ENCODE data around the gene GP5. TPM values are rescaled to one million over a fixed set of nuclear protein-coding genes. Genes with fewer than 3 reads are reported as not detected.

GP5 gene
- total RNA-seq, 1 experiment from 2014 or later = not detected

DNA sequence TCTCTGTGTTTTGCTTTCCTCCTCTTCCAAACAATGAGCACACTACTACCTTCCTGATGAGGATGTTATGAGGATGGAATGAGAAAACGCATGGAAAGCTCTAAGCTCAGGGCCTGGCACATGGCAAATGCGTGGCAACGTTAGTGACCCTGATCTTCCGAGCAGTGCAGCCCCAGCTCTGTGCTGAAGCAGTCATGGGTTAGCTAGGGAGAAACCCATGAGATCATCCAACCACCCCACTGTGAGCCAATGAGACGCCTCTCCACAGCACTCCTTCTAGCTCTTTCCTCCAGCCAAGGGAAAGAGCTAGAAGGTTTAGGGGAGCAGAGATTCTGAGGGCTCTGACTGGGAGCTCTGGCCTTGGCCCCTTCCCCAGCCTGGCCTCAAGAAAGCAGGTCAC lies 52.4 kb downstream of the GP5 start:
- POLR2A ChIA-PET (ENCODE audit: unreplicated experiment) = no interaction called here
- no peaks in the 10 kb centered on the region for H3K36me3 ChIP-seq (ENCODE audit: low read depth)
- H3K4me2 ChIP-seq = no peak overlapping the region
- H3K9me3 ChIP-seq (ENCODE audit: insufficient read depth, low read depth) = no peaks in the 10 kb centered on the region
- BruUV-seq (replicated peaks) = no TSS peak
- no peak overlapping the region for H3K4me3 ChIP-seq
- H3K27me3 ChIP-seq (ENCODE audit: insufficient read depth, low read depth) = no peaks in the 10 kb centered on the region
- H4K20me1 ChIP-seq (ENCODE audit: insufficient read depth) = no peaks in the 10 kb centered on the region
- H2AFZ ChIP-seq = no peak overlapping the region
- intact Hi-C loops (cut with micrococcal nuclease; ENCODE audit: unreplicated experiment) = no loop called here
- no peaks in the 10 kb centered on the region for H3K9me2 ChIP-seq (ENCODE audit: insufficient read depth)
- H3K27ac ChIP-seq = no peak overlapping the region
- DNase-seq = no peak
- no peaks in the 10 kb centered on the region for H3K4me1 ChIP-seq (replicated peaks; ENCODE audit: insufficient read depth)
- CTCF ChIA-PET = no interaction called here
- no peak for TF ChIP-seq EZH2 (IDR thresholded peaks at IDR 0.05; ENCODE audit: low read depth)
- H3K79me2 ChIP-seq (ENCODE audit: low read depth) = no peaks in the 10 kb centered on the region
- peaks cover 8% of the 10 kb centered on the region for H3F3A ChIP-seq (ENCODE audit: insufficient read depth, low read depth)

DNA sequence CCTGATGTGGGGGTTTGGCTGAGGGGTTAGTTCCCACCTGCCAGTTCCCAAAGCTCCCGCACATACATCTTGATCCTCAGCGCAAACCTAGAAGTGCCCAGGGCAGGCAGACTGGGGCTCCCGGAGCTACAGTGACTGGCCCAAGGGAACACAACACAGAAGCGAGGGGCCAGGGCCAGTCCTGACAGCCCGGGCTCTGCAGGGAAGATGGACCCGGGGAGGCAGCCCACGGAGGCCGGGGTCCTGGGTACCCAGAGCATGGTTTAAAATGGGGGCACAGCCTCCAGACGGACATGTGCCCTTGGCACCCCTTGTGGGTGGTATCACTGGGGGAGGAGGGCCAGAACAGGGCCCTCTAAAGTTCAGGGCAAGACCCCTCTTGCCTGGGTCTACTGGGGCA lies 53.0 kb downstream of the GP5 start:
- Histone ChIP-seq H3K9me3 (ENCODE audit: insufficient read depth, low read depth) (no peaks in the 10 kb centered on the region), H3K9me2 (ENCODE audit: insufficient read depth) (no peaks in the 10 kb centered on the region), H3F3A (ENCODE audit: insufficient read depth, low read depth) (peaks cover 8% of the 10 kb centered on the region), H3K27ac (no peak overlapping the region), H3K27me3 (ENCODE audit: insufficient read depth, low read depth) (no peaks in the 10 kb centered on the region), H3K79me2 (ENCODE audit: low read depth) (no peaks in the 10 kb centered on the region), H3K4me3 (no peak overlapping the region), H2AFZ (no peak overlapping the region), H3K36me3 (ENCODE audit: low read depth) (no peaks in the 10 kb centered on the region), H3K4me1 (replicated peaks; ENCODE audit: insufficient read depth) (no peaks in the 10 kb centered on the region), H3K4me2 (no peak overlapping the region), H4K20me1 (ENCODE audit: insufficient read depth) (no peaks in the 10 kb centered on the region)
- no peak for DNase-seq
- intact Hi-C loops (cut with micrococcal nuclease; ENCODE audit: unreplicated experiment) = no loop called here
- ChIA-PET POLR2A (ENCODE audit: unreplicated experiment) (no interaction called here), CTCF (interaction anchor here (0.7 kb wide), 1 partner anchor 1177 kb away, joined by 3 read pairs; no protein-coding TSS in a partner anchor)
- no peak for TF ChIP-seq CTCF (conservative IDR thresholded peaks at IDR 0.05)
- no peak for TF ChIP-seq EZH2 (IDR thresholded peaks at IDR 0.05; ENCODE audit: low read depth)
- no TSS peak for BruUV-seq (replicated peaks)

Other genes with a start within 250 kb of the GP5 start
- gene CPN2, start 47.9 kb downstream of the GP5 start, total RNA-seq (2021) = not detected in 2 replicates
- gene LRRC15, start 29.5 kb downstream of the GP5 start, total RNA-seq (2021) = 0.08 TPM in 1 of 2 replicates, not detected in the other
- gene ATP13A3, start 87.7 kb upstream of the GP5 start, total RNA-seq (2021) = 203 and 242 TPM in 2 replicates
- gene TMEM44, start 234.2 kb upstream of the GP5 start, total RNA-seq (2021) = 37.5 and 52.7 TPM in 2 replicates